ENCODE results near the gene PDGFRA.
"Not testable (repeated sequence)": the region's sequence is repeated elsewhere in the genome, so short reads cannot be mapped to it uniquely, and the experiment has no call there.

The PDGFRA gene

GRCh38 chr4:54228056-54228527 is 1.0 kb upstream of the PDGFRA start:
- no peak for DNase-seq

DNA sequence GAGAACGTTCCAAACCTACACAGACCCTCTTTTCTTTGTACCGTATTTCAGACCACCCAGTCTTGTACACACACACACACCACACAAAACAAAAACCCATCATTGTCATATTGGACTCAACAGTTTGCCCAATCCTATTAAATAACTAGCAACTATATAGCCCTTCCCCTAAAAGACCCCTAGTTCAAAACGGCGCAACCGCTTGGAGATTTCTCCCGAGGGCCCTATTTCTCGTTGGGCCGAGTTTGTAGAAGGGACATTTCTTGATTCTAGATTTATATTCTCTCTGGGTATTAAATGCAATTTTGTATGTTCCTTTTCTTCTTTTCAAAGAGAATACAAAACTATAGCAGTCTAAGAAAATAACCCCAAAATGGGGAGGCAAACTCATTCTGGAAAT is 547 bp upstream of the PDGFRA start:
- DNase-seq = no peak

DNA sequence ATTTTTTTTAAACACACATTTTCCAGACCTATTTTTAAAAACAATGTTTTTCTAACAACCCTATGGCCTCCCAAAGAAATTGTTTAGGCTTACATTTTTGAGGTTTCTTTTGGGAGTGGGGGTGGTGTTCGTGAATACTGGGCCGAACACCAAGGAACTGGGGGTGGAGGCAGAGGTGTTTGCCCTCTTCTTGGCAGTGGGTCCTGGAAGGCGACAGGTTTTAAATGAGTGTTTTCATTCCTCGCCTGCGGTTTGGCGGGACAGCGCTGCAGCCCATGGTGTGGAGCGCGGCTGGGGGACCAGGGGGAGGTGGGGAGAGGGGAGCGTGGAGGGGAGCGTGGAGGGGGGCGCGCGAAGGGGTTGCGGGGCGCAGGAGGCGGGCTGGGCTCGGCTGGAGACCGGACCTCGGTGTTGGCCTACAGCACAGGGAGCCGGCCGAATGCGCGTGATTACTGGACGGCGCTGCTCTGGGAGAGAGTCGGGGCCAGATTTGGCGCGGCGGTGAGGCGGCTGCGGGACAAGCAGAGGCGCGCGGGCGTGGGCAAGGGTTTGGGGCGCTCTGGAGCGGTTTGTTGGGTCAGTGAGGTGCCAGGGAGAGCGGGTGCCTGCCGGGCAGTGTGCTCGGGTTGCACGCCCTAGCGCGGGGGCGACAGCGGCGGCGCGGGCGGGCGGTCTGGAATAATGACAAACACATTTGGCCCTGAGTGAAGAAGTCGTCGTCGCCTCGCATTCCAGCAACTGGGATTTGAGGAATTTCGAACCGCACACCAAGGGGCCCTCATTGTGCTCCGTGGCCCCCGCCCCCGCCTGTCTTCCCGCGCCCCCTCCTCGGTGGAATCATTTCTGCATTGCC is 764 bp downstream of the PDGFRA start:
- DNase-seq = no peak

DNA sequence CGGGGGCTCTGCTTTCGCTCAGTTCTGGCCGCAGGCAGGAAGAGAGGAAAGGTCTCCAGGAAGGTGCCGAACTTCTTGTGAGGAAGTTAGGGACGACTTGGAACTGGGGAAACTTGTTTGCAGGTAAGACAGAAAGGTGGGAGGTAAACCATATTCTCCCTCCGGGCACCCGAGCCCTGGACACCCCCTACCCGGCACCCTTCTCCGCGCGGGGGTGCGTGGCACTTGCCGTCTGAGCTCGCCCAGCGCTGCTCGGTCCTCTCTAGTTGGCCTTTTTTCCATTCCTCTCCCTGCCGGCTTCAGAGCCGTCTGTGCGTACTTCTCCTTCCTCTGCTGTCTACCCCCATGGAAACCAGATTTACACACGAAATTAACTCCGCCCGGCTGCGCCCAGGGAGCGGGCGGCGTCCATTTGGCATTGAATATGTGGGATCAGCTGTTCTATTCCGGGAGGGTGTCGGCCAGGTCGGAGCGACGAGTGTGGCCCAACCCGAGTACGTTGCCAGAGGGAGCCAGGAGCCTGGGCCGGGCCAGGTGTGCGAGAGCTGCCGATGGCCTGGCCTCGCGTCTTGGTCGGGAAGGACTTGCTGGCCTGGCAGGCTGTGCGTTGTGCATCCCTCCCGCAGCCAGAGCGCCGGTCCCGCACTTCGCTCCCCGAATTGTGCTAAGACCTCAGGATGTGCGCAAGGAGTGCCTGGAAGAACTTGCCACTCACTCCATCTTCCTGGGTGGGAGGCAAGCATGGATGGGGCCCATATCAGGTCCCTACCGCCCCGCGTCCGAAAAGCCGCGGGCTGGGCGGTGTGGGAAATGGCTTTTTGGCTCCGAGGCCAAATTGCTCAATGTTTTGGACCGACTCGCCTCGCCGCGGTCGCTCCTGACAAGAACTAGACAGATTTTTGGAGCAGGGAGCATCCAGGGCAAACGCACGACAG is 1.7 kb downstream of the PDGFRA start:
- DNase-seq = no peak

GRCh38 chr4:54231419-54231767 is 2.3 kb downstream of the PDGFRA start:
- DNase-seq = no peak

DNA sequence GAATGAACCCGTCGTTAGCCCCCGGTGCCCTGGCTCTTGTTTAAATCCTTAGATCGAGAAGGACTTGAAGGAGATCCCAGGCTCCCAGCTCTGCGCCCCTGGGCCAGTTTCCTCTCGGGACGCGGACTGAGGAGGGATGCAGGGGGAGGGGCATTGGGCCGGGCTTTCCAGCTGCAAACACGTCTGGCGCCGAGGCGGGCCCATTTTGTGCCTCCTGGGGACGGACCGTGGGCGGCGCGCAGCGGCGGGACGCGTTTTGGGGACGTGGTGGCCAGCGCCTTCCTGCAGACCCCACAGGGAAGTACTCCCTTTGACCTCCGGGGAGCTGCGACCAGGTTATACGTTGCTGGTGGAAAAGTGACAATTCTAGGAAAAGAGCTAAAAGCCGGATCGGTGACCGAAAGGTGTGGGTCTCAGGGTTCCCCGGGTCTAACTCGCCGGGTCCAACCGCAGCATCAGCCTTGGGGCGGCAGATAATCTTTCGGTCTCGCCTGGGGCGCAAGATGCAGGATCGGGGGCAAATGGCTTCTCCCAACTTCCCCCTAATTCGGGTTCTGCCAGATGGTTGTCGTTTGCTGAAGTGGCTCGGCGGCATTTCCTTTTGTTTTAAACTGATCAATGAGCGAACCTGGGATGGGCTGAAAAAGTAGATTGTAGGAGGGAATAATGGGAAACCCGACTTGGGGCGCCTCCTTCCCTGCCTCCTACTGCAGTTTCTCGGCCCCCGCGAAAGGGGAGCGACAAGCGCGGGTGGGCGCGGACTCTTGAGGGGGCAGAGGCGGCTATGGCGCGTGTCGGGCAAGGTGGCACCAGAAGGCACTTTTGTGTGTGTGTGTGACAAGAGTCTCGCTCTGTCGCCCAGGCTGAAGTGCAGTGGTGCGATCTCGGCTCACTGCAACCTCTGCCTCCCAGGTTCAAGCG is 2.9 kb downstream of the PDGFRA start:
- DNase-seq = no peak

DNA sequence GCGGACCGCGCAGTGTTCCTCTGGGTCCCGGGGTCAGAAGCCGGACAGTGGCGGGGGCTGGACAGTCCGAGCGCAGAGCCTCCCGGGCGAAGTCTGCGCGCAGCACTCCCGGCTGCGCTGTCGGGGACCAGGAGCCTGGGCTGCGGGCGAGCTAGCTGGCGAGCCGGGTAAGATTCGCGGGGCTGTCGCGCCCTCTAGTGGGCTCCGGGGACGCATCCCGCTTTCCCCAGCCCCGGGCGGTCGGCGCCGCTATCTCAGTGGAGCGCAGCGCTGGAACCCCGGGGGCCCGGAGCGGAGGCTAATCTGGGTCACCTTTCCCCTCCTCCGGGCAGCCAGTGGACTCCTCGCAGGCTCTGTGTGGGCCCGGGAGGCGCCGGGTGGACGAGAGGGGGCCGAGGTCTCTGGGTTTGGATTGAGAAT is 4.2 kb downstream of the PDGFRA start:
- DNase-seq = peak; percentile 22

- peak; percentile 54 for DNase-seq
These were observed 4.8 kb downstream of the PDGFRA start for GRCh38 chr4:54233697-54234496.

GRCh38 chr4:54234497-54235205 is 5.6 kb downstream of the PDGFRA start:
- no peak for DNase-seq

- DNase-seq = not testable (repeated sequence)
These were observed 7.2 kb downstream of the PDGFRA start for GRCh38 chr4:54236316-54236715.

DNA sequence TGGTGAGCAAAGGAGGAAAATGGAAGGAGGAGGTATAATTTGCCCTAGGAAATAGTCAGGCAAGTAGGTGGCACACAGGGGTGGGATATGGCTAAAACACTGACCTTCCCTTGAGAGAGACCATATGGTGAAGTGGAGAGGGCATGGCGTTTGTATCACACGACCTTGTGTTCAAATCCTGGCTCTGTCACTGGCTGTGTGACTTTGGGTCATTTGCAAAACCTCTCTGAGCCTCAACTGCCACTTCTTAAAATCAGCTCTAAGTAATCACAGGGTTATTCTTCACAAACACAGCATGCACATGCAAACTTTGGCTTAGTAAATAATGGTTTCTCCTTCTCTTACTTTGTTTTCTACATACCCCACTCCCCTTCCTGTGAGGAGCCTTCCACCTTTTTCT is 8.7 kb downstream of the PDGFRA start:
- DNase-seq = no peak

GRCh38 chr4:54238389-54238788 is 9.3 kb downstream of the PDGFRA start:
- DNase-seq = no peak

GRCh38 chr4:54241268-54241823 is 12.3 kb downstream of the PDGFRA start:
- not testable (repeated sequence) for DNase-seq

GRCh38 chr4:54243541-54243940 is 14.4 kb downstream of the PDGFRA start:
- DNase-seq = not testable (repeated sequence)

GRCh38 chr4:54252312-54252711 is 23.2 kb downstream of the PDGFRA start:
- DNase-seq = not testable (repeated sequence)

- no peak for DNase-seq
These were observed 25.2 kb downstream of the PDGFRA start for GRCh38 chr4:54254116-54254914.

DNA sequence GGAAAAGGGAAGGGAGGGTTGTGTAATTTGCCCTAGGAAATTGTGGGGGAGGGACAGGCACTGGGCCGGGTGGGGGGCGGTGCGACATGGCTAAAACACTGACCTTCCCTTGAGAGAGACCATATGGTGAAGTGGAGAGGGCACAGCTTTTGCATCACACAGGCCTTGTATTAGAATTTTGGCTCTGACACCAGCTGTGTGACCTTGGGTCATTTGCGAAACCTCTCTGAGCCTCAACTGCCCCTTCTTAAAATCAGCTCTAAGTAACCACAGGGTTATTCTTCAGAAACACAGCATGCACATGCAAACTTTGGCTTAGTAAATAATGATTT is 25.8 kb downstream of the PDGFRA start:
- no peak for DNase-seq

GRCh38 chr4:54255881-54256280 is 26.8 kb downstream of the PDGFRA start:
- no peak for DNase-seq

- DNase-seq = no peak
These were observed 27.7 kb downstream of the PDGFRA start for GRCh38 chr4:54256491-54257486.
